Left colon (tissue), 2 donors: Measurements from ENCODE around the gene ABCC3. TPM values are rescaled to one million over a fixed set of nuclear protein-coding genes. Genes with fewer than 3 reads are reported as not detected.

ENCODE experiments used
- ATAC-seq: fragments of 200-7000 bp; cut with Tn5 transposase; one replicate; pipeline ENCODE4 v1.9.1; 2020; ENCODE audit warnings: mild to moderate bottlenecking, moderate library complexity
- DNase-seq, 2 donors: peaks; one replicate each; pipeline ENCODE4 v3.0.0-alpha.2; 2020
- intact Hi-C, 2 donors: fragments of 100-400 bp; cut with DNase I in 1 of 2; cut with micrococcal nuclease in 1 of 2; formaldehyde crosslinking; loops; one replicate each; pipeline versions ENCODE4 v1.11.2 to v1.14.0; 2022; cut with DNase I, micrococcal nuclease
- total RNA-seq, 2 donors: library from RNA; stranded (reverse); fragmentation: NEBNext Ultra II Directional; extraction: Animal tissue kit (Norgen Biotek cat#: 25700); gene quantifications; one replicate each; pipeline ENCODE4 v1.2.1, GENCODE V29; 2021
- donor health status: DM: no; HTN: no; CAD: no.
- donor health status: DM: yes; HTN: yes; CAD: no.

Gene ABCC3
- total RNA-seq, 2 donors from 2014 or later, result 251 to 373 TPM

- no peak for ATAC-seq
- DNase-seq, result no peak
- intact Hi-C loops, result loop anchor here in 1 of 2 donors (5.0 to 10.0 kb wide), 2 partner anchors 91 to 153 kb away; partner anchors contain the start of gene SPATA20
These were observed 3.3 kb downstream of the ABCC3 start for GRCh38 chr17:50637829-50638605.

DNA sequence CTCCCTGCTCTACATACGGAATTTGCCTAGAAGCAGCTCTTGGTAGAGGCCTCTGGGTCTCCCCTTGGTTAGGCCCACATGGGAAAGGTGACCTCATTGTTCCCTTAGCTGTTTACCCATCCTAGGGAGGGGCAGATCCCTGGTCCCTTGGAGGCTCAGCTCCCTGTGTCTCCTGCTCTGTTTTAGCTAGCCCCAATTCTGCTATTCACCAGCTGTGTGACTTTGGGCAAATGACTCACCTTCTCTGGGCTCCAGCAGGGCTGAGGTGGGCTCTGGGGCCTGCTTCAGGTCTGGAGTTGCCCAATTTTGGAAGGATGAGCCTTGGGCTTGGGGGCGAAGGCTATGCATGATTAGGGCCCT, 3.9 kb downstream of the ABCC3 start:
- peak in 1 of 2 donors; percentile 32 for DNase-seq
- intact Hi-C loops, result loop anchor here in 1 of 2 donors (5.0 to 10.0 kb wide), 2 partner anchors 91 to 154 kb away; partner anchors contain the start of gene SPATA20
- ATAC-seq, result no peak

DNA sequence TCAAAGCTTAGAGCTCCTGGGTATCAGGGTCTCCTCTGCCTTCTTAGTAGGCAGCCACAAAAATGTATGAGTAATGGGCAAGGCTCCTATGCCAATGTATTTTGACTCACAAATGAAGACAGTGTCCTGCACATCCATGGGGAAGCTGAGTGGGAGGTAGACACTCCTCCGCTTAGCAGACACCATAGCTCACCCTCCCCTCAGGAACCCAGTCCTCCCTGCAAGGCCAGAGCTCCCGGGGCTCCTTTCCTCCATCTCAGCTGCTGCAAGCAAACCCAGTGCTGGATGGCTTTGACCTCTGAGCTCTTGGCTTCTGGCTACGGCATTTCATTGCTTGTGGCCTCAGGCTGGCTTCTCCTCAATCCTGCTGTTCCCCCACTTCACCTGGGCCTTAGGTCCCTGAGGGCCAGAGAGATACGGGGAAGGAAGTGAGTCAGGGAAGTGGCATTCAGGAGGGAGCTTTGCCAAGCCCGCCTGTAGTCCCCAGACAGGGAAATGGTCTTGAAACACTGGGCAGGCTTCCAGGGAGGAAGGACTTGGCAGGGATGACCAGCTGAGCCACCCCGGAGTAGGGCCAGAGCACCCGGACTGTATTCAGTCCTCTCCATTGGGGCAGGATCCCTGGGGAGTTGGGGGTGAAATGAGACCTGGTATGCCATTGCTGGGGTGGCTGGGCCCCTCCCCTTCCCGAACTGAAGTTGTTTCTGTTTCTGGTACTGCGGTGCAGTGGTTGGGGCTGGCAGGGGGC, 4.5 kb downstream of the ABCC3 start:
- intact Hi-C loops, result loop anchor here in 1 of 2 donors (5.0 to 10.0 kb wide), 2 partner anchors 92 to 154 kb away; partner anchors contain the start of gene SPATA20
- ATAC-seq, result peak; percentile 69
- DNase-seq, result peak; percentile 95 to 98

GRCh38 chr17:50640686-50641351, 6.1 kb downstream of the ABCC3 start:
- ATAC-seq (peak; percentile 10), DNase-seq (no peak)
- intact Hi-C loops, result no loop called here

DNA sequence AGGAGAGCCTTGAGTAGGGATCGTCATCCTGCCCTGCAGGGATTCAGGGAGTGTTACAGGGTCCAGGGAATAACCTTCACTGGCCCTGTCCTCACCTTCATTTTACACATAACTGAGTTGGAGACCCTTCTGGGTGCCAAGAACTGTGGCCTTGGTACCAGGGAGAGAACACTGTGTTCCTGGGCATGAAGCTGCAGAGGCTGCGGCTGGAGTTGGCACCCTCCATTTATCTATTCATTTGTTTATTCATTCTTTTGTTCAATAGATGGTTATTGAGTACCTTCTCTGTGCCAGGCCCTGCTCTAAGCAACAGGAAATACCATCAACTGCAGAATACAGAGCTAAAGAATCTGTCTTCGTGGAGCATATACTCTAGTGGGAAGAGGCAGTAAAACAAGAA, 6.7 kb downstream of the ABCC3 start:
- DNase-seq (no peak), ATAC-seq (no peak)
- intact Hi-C loops, result no loop called here

GRCh38 chr17:50642071-50642721, 7.5 kb downstream of the ABCC3 start:
- DNase-seq (no peak), ATAC-seq (no peak)
- intact Hi-C loops, result no loop called here

GRCh38 chr17:50642722-50643656, 8.3 kb downstream of the ABCC3 start:
- intact Hi-C loops, result no loop called here
- DNase-seq (no peak), ATAC-seq (no peak)

DNA sequence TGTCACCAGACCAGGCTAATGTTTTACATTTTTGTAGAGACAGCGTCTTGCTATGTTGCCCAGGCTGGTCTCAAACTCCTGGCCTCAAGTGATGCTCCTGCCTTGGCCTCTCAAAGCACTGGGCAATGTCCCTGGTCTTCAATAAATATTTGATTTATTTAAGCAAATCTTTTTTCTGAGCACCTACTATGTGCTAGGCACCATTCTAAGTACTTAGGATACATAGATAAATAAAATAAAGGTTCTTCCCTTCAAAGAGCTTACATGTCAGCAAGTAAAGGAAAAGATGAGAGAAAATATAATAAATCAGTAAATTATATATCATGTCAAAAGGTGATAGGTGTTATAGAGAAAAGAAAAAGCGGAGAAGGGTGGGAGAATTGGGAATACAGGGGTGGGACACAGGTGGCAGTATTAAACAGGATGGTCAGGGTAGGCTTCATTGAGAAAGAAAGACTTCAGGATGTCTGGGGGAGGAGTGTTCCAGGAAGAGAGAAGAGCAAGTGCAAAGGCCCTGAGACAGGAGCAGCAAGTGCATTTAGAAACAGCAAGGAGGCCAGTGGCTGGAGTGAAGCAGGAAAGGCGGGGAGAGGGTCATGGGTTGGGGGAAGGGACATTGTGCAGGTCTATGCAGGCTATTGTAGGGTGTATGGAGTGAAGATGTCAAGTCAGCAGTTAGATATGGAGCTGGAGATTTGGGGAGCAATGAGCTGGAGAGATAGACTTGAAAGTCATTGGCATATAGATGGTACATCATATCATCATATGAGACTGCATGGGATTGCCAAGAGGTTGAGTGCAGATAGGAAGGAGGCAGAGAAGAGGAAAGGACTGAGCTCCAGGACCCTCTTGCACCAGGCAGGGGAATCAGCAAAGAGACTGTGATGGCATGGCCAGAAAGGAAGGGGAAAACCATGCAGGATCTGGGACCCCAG, 11.3 kb downstream of the ABCC3 start:
- ATAC-seq (no peak), DNase-seq (no peak)
- intact Hi-C loops, result no loop called here

- DNase-seq (no peak), ATAC-seq (no peak)
These were observed 12.5 kb downstream of the ABCC3 start for GRCh38 chr17:50647187-50647586.

GRCh38 chr17:50649042-50649908, 14.6 kb downstream of the ABCC3 start:
- intact Hi-C loops, result no loop called here
- DNase-seq, result no peak
- no peak for ATAC-seq

More at GRCh38 chr17:50647187-50647586, 12.5 kb downstream of the ABCC3 start:
- intact Hi-C loops, result no loop called here

DNA sequence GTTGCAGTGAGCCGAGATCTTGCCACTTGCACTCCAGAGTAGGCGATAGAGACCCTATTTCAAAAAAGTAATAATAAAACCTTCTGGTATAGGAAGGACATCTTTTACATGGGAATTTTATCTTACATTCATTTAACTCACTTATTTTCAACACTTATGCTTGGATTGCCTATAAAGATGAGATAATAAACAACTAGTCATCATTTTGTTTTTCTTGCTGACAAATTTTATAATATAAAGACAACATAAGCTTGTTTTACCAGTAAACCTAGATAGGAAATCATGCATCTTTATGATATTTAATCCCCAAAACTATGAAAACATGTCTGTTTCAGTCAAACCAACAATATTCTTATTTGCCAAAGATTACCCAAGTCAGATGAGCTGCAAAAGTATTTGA, 17.0 kb downstream of the ABCC3 start:
- DNase-seq (no peak), ATAC-seq (no peak)
- intact Hi-C loops, result no loop called here

DNA sequence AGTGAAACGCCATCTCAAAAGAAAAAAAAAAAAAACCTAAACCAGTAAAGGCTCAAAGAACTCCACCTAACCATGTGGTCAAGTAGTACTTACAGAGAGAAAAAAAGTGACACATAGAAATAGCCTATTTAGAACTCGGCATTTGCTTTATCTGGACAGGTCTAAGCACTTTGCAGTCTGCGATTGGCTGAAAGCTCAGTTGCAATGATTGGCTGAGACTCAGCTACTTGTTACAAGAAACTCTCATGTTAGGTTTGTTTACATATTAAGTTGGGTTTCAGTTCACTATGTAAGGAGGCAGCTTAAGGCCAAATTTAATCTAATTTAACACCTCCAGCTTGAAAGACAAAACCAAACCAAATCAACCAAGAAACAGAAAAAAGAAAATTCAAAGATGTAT, 19.1 kb downstream of the ABCC3 start:
- intact Hi-C loops, result no loop called here
- no peak for ATAC-seq

GRCh38 chr17:50656509-50656908, 21.8 kb downstream of the ABCC3 start:
- DNase-seq, result no peak
- ATAC-seq, result no peak
- intact Hi-C loops, result no loop called here

More for the DNA sequence above, 19.1 kb downstream of the ABCC3 start:
- DNase-seq, result no peak

DNA sequence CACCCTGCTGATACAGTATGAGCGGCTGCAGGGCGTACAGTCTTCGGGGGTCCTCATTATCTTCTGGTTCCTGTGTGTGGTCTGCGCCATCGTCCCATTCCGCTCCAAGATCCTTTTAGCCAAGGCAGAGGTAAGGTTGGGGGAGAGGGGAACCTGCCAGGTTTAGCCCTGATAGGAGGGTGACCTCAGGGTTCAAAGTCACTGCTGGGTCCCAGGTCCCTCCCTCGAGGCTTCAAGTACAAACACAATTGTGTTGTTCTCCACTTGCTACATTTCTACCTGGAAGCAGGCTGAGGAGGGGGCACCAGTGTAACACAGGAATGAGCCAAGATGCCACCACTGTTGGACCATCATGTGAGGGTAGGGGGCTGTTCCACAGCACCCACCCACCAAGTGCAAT, 22.4 kb downstream of the ABCC3 start:
- intact Hi-C loops, result no loop called here
- DNase-seq (no peak), ATAC-seq (no peak)

DNA sequence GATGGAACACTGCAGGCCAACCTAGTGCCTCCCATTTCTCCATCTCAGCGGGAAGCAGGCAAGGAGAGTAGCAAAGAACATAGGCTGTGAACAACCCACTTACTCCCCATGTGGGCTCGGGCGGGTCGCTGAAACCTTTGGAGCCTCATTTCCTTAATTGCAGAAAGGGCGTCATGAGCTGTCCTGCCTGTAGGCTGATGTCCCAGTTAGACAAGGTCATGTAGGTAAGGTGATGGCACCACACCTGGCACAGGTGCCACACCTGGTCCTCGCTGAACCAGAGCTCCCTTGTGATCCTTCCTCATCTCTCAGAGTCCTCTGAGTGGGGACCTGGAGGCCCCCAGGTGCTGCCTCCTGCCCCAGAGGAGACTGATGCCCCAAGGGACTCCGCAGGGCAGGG, 22.9 kb downstream of the ABCC3 start:
- DNase-seq (peak; percentile 59 to 60), ATAC-seq (peak; percentile 64)
- intact Hi-C loops, result no loop called here

DNA sequence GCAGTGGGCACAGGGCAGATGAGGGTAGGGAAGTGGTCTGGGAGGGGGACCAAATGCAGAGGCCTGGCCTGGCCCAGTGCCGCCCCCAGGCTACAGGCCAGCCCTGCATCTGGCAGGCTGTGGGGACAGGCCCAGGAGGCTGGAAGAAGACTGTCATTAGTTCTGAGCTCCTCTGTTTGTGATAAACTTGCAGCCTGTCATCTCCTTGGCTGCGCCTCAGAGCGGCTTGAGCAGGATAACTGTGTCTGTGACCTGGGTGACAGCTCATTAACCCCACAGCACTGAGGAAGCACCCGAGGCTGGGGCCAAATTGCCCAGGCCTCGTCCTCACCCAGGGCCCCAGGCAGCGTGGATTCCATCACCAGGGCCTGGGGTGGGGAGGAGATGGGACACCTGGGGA, 23.9 kb downstream of the ABCC3 start:
- no peak for DNase-seq
- intact Hi-C loops, result no loop called here
- no peak for ATAC-seq
